ENCODE measurements around the gene TMEM191B.
"Not testable (repeated sequence)": the region's sequence is repeated elsewhere in the genome, so short reads cannot be mapped to it uniquely, and the experiment has no call there.

GRCh38 chr22:18558516-18558915 is 30.9 kb downstream of the TMEM191B start:
- TF ChIP-seq EZH2 (IDR thresholded peaks at IDR 0.05; ENCODE audit: insufficient read depth, poor library complexity, severe bottlenecking); EZH2phosphoT487 (IDR thresholded peaks at IDR 0.05; ENCODE audit: insufficient read depth, low read depth): not testable (repeated sequence)

Data from GM23248 (cell line).